ENCODE data around the gene ZBTB12. TPM values are rescaled to one million over a fixed set of nuclear protein-coding genes. Genes with fewer than 3 reads are reported as not detected.

The ZBTB12 gene
- total and polyA plus RNA-seq, 2 of the 13 experiments (the other 11 are each of a cell fraction or from before 2014, with no cell fraction given) = 4.8 to 6.0 TPM

DNA sequence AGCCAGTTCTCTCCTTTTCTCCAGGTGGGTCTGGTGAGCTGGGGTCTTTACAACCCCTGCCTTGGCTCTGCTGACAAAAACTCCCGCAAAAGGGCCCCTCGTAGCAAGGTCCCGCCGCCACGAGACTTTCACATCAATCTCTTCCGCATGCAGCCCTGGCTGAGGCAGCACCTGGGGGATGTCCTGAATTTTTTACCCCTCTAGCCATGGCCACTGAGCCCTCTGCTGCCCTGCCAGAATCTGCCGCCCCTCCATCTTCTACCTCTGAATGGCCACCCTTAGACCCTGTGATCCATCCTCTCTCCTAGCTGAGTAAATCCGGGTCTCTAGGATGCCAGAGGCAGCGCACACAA is 43.2 kb upstream of the ZBTB12 start (continued):
- TF ChIP-seq, protein P1, sequence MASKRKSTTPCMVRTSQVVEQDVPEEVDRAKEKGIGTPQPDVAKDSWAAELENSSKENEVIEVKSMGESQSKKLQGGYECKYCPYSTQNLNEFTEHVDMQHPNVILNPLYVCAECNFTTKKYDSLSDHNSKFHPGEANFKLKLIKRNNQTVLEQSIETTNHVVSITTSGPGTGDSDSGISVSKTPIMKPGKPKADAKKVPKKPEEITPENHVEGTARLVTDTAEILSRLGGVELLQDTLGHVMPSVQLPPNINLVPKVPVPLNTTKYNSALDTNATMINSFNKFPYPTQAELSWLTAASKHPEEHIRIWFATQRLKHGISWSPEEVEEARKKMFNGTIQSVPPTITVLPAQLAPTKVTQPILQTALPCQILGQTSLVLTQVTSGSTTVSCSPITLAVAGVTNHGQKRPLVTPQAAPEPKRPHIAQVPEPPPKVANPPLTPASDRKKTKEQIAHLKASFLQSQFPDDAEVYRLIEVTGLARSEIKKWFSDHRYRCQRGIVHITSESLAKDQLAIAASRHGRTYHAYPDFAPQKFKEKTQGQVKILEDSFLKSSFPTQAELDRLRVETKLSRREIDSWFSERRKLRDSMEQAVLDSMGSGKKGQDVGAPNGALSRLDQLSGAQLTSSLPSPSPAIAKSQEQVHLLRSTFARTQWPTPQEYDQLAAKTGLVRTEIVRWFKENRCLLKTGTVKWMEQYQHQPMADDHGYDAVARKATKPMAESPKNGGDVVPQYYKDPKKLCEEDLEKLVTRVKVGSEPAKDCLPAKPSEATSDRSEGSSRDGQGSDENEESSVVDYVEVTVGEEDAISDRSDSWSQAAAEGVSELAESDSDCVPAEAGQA (IDR thresholded peaks at IDR 0.05; ENCODE audit: low read depth) = 0 out of 2 replicates have a peak, but pooled peaks have one; percentile 9
- TF ChIP-seq, protein P1 (CRISPR knock-in tag; IDR thresholded peaks at IDR 0.05; ENCODE audit: borderline replicate concordance) = no peak
- TF ChIP-seq, protein P2, sequence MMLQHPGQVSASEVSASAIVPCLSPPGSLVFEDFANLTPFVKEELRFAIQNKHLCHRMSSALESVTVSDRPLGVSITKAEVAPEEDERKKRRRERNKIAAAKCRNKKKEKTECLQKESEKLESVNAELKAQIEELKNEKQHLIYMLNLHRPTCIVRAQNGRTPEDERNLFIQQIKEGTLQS (CRISPR knock-in tag; IDR thresholded peaks at IDR 0.05) = no peak
- no peak for TF ChIP-seq HMG20B (CRISPR knock-in tag; conservative IDR thresholded peaks at IDR 0.05)
- TF ChIP-seq NFE2L2 (IDR thresholded peaks at IDR 0.05; ENCODE audit: low read length) = no peak
- TF ChIP-seq SMC3 (IDR thresholded peaks at IDR 0.05; ENCODE audit: low read length) = no peak
- TF ChIP-seq, protein P3, sequence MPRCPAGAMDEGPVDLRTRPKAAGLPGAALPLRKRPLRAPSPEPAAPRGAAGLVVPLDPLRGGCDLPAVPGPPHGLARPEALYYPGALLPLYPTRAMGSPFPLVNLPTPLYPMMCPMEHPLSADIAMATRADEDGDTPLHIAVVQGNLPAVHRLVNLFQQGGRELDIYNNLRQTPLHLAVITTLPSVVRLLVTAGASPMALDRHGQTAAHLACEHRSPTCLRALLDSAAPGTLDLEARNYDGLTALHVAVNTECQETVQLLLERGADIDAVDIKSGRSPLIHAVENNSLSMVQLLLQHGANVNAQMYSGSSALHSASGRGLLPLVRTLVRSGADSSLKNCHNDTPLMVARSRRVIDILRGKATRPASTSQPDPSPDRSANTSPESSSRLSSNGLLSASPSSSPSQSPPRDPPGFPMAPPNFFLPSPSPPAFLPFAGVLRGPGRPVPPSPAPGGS (CRISPR knock-in tag; IDR thresholded peaks at IDR 0.05) = no peak
- no peak for TF ChIP-seq POLR2AphosphoS5 (IDR thresholded peaks at IDR 0.05; ENCODE audit: low read depth, low read length)
- peak; percentile 59; the same call in 1 of the 2 replicates for TF ChIP-seq ZNF232 (CRISPR knock-in tag; IDR thresholded peaks at IDR 0.05; ENCODE audit: borderline replicate concordance)
- no peak for TF ChIP-seq FIP1L1 (IDR thresholded peaks at IDR 0.05; ENCODE audit: borderline replicate concordance, insufficient read depth, low read depth, low read length)
- TF ChIP-seq, protein P4, sequence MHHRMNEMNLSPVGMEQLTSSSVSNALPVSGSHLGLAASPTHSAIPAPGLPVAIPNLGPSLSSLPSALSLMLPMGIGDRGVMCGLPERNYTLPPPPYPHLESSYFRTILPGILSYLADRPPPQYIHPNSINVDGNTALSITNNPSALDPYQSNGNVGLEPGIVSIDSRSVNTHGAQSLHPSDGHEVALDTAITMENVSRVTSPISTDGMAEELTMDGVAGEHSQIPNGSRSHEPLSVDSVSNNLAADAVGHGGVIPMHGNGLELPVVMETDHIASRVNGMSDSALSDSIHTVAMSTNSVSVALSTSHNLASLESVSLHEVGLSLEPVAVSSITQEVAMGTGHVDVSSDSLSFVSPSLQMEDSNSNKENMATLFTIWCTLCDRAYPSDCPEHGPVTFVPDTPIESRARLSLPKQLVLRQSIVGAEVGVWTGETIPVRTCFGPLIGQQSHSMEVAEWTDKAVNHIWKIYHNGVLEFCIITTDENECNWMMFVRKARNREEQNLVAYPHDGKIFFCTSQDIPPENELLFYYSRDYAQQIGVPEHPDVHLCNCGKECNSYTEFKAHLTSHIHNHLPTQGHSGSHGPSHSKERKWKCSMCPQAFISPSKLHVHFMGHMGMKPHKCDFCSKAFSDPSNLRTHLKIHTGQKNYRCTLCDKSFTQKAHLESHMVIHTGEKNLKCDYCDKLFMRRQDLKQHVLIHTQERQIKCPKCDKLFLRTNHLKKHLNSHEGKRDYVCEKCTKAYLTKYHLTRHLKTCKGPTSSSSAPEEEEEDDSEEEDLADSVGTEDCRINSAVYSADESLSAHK (CRISPR knock-in tag; IDR thresholded peaks at IDR 0.05; ENCODE audit: borderline replicate concordance) = no peak
- TF ChIP-seq ZFY (CRISPR knock-in tag; IDR thresholded peaks at IDR 0.05) = 0 out of 2 replicates have a peak, but pooled peaks have one; percentile 3
- TF ChIP-seq ZNF292 (CRISPR knock-in tag; IDR thresholded peaks at IDR 0.05; ENCODE audit: borderline replicate concordance, low read depth) = 0 out of 2 replicates have a peak, but pooled peaks have one; percentile 22
- TF ChIP-seq ZNF777 (CRISPR knock-in tag; IDR thresholded peaks at IDR 0.05) = 0 out of 2 replicates have a peak, but pooled peaks have one; percentile 2
- no peak for TF ChIP-seq ZNF83 (CRISPR knock-in tag; IDR thresholded peaks at IDR 0.05; ENCODE audit: borderline replicate concordance)
- no peak for TF ChIP-seq FOSL1 (CRISPR knock-in tag; IDR thresholded peaks at IDR 0.05; ENCODE audit: borderline replicate concordance)
- TF ChIP-seq ZNF747 (CRISPR knock-in tag; IDR thresholded peaks at IDR 0.05; ENCODE audit: borderline replicate concordance) = no peak
- no peak for TF ChIP-seq ZC3H13 (CRISPR knock-in tag; IDR thresholded peaks at IDR 0.05)
- TF ChIP-seq, protein P5, sequence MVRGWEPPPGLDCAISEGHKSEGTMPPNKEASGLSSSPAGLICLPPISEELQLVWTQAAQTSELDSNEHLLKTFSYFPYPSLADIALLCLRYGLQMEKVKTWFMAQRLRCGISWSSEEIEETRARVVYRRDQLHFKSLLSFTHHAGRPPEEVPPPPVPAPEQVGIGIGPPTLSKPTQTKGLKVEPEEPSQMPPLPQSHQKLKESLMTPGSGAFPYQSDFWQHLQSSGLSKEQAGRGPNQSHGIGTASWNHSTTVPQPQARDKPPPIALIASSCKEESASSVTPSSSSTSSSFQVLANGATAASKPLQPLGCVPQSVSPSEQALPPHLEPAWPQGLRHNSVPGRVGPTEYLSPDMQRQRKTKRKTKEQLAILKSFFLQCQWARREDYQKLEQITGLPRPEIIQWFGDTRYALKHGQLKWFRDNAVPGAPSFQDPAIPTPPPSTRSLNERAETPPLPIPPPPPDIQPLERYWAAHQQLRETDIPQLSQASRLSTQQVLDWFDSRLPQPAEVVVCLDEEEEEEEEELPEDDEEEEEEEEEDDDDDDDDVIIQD (CRISPR knock-in tag; IDR thresholded peaks at IDR 0.05; ENCODE audit: low read depth) = no peak
- TF ChIP-seq HOXD1 (CRISPR knock-in tag; IDR thresholded peaks at IDR 0.05) = no peak

All from HepG2 (cell line).